GM13976 (cell line): ENCODE data around the gene PPP4R3A.

ENCODE experiments used
- DNase-seq: peaks from one replicate; pipeline ENCODE4 v3.0.0; 2012; ENCODE audit warnings: low spot score
- in situ Hi-C: fragments of 300-500 bp; cut with MboI; formaldehyde crosslinking; loops from one replicate; pipeline ENCODE4 v1.12.0; 2022; ENCODE audit warnings: low sequenced_read_pairs, mixed read lengths, inconsistent platforms; ENCODE audit not compliant: unreplicated experiment
- TF ChIP-seq, protein P1 (sequence below): IDR thresholded peaks from 2 replicates; pipeline ENCODE4 v1.5.1; 2012; ENCODE audit warnings: borderline replicate concordance, mild to moderate bottlenecking; ENCODE audit not compliant: insufficient read depth; ENCODE audit errors: extremely low read depth, missing control alignments, control extremely low read depth

The PPP4R3A gene

DNA sequence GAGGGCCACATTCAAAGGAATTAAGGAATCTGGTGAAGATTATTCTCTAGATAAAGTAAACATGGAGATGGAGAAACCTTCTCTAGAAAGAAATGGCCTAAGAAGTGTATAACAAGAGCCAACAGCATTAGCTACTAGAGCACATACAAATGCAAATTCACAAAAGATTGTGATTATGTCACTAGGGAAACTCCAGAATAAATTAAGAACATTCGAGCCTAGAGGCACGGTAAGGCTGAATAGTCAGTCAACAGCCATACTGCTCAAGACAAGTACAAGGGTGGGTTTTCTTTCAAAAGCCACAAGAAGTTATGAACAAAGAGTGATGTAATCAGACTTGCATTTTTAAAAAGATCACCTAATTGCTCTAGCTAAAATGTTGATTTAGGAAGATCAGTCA, 25.4 kb downstream of the PPP4R3A start:
- TF ChIP-seq, protein P1, sequence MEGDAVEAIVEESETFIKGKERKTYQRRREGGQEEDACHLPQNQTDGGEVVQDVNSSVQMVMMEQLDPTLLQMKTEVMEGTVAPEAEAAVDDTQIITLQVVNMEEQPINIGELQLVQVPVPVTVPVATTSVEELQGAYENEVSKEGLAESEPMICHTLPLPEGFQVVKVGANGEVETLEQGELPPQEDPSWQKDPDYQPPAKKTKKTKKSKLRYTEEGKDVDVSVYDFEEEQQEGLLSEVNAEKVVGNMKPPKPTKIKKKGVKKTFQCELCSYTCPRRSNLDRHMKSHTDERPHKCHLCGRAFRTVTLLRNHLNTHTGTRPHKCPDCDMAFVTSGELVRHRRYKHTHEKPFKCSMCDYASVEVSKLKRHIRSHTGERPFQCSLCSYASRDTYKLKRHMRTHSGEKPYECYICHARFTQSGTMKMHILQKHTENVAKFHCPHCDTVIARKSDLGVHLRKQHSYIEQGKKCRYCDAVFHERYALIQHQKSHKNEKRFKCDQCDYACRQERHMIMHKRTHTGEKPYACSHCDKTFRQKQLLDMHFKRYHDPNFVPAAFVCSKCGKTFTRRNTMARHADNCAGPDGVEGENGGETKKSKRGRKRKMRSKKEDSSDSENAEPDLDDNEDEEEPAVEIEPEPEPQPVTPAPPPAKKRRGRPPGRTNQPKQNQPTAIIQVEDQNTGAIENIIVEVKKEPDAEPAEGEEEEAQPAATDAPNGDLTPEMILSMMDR: no peak
- peak; percentile 31 for DNase-seq
- in situ Hi-C loops: no loop called here

DNA sequence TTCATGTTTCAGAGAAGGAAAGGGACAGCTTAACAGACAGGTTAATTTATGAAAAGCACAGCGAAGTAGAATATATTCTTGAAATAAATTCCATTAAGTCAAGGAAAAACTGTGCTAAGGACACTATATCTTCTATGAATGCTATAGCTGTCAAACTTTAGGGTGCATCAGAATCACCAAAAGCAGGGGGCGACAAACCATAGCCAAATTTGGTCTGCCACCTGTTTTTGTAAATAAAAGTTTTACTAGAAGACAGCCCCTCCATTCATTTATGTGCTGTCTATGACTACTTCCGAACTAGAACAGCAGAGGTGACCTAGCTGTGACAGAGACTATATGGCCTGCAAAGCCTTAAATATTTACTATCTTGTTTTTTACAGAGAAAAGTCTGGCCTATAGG, 25.9 kb downstream of the PPP4R3A start:
- in situ Hi-C loops: no loop called here
- no peak for DNase-seq
- TF ChIP-seq, protein P1: no peak

DNA sequence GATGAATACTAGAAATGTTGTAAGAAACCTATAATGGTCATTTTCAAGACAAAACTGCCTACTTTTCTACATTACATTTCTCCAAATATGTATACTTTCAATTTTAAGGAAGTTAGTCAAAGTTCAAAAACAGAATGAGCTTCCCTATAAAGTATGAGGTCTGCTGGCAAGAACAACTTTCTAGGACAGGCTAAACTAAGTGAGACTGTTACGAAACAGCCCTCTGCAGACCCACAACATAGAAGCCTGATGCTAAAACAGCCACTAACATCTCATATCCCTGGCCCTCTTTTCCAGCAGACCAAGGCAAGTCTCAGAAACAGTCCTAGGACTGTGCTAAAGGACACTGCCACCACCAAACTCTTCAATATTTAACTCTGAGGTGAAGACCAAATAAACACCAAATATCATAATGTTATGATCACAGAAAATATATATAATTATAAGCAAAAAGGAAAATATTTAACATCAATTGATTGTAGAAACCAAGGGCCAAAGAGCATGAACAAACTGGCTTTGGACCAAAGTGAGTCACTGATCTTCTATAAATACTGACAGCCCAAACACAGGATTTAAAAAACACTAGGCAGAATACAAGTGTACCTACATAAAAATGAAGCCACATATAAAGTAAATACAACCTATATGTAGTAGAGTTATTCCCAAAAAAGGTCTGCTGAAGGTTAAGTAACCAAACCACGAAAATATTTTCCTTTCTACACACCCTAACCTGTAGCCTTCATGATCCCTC, 27.7 kb downstream of the PPP4R3A start:
- TF ChIP-seq, protein P1: no peak
- in situ Hi-C loops: no loop called here
- DNase-seq: no peak

DNA sequence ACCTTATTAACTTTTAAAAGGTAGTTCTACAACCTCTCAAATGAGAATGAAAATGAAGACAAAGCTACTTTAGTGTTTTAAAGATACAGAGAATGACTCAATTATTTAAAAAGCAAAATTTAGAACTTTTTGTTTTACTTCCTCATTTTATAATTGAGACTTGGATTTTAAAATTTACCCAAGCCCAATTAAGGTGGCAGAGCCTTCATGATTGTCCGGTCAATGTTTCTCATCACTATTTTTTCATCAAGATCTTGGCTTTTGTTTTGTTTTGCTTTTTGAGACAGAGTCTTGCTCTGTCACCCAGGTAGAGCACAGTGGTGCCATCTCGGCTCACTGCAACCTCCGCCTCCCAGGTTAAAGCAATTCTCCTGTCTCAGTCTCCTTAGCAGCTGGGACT, 32.7 kb downstream of the PPP4R3A start:
- in situ Hi-C loops: no loop called here
- DNase-seq: no peak
- TF ChIP-seq, protein P1: no peak

DNA sequence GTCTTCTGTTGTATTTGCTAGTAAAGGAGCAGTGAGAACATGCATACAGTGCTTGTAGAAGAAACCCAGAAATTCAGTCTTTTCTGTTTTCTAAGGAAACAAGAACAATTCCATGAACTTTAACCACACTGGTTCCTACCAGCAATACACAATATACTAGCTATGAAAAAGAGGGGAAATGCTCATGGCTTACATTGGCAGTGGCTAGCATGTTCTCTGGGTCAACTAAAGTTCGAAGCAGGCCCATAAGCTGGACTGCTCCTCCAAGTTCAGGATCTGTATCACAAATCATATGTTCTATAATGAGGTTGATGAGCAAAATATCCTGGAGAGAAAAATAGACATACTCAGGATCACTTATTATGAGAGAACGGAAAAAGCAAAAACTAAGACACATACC, 37.1 kb downstream of the PPP4R3A start:
- TF ChIP-seq, protein P1: no peak
- in situ Hi-C loops: no loop called here
- no peak for DNase-seq

DNA sequence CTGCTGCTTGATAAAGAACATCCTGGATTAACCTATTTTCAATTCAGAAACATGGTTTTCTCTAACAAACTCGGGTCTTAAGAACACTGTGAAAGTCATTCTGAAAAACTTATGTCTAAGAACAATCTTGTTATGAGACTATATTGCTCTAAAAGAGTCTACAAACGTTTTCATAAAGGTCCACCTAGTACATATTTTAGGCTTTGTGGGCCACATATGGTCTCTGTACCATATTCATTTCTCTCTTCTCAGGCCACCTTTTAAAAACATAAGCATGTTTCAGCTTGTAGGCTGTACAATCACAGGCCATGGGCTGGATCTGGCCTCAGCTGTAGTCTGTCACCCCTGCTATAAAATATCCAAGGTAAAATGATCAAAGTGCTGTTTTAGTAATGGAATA, 39.9 kb downstream of the PPP4R3A start:
- in situ Hi-C loops: no loop called here
- no peak for DNase-seq
- TF ChIP-seq, protein P1: no peak
